Measurements from ENCODE around the gene AP1B1.

Gene AP1B1

GRCh38 chr22:29331658-29332300 is 56.6 kb downstream of the AP1B1 start:
- Histone ChIP-seq H3K27me3 (ENCODE audit: control insufficient read depth, insufficient read depth, low read length) (no peaks in the 10 kb centered on the region), H3K4me3 (ENCODE audit: low read depth, low read length) (no peak overlapping the region), H3K9me3 (ENCODE audit: control insufficient read depth, insufficient read depth, low read length) (no peaks in the 10 kb centered on the region), H3K9ac (ENCODE audit: low read depth, low read length) (no peak overlapping the region), H3K36me3 (ENCODE audit: control insufficient read depth, insufficient read depth, low read length) (peaks cover 57% of the 10 kb centered on the region), H3K4me1 (ENCODE audit: control insufficient read depth, insufficient read depth, low read length) (no peaks in the 10 kb centered on the region), H3K27ac (ENCODE audit: low read depth, low read length) (no peak overlapping the region)

GRCh38 chr22:29331213-29331612 is 57.2 kb downstream of the AP1B1 start:
- H3K4me1 ChIP-seq (ENCODE audit: control insufficient read depth, insufficient read depth, low read length) = no peaks in the 10 kb centered on the region
- H3K9me3 ChIP-seq (ENCODE audit: control insufficient read depth, insufficient read depth, low read length) = no peaks in the 10 kb centered on the region
- no peak overlapping the region for H3K27ac ChIP-seq (ENCODE audit: low read depth, low read length)
- H3K4me3 ChIP-seq (ENCODE audit: low read depth, low read length) = no peak overlapping the region
- H3K27me3 ChIP-seq (ENCODE audit: control insufficient read depth, insufficient read depth, low read length) = no peaks in the 10 kb centered on the region
- H3K9ac ChIP-seq (ENCODE audit: low read depth, low read length) = no peak overlapping the region
- H3K36me3 ChIP-seq (ENCODE audit: control insufficient read depth, insufficient read depth, low read length) = peaks cover 53% of the 10 kb centered on the region

- Histone ChIP-seq H3K4me3 (ENCODE audit: low read depth, low read length) (no peak overlapping the region), H3K36me3 (ENCODE audit: control insufficient read depth, insufficient read depth, low read length) (peaks cover 50% of the 10 kb centered on the region), H3K27me3 (ENCODE audit: control insufficient read depth, insufficient read depth, low read length) (no peaks in the 10 kb centered on the region), H3K27ac (ENCODE audit: low read depth, low read length) (no peak overlapping the region), H3K4me1 (ENCODE audit: control insufficient read depth, insufficient read depth, low read length) (no peaks in the 10 kb centered on the region), H3K9ac (ENCODE audit: low read depth, low read length) (no peak overlapping the region), H3K9me3 (ENCODE audit: control insufficient read depth, insufficient read depth, low read length) (no peaks in the 10 kb centered on the region)
Measured at GRCh38 chr22:29330753-29331152, 57.6 kb downstream of the AP1B1 start.

- Histone ChIP-seq H3K9ac (ENCODE audit: low read depth, low read length) (no peak overlapping the region), H3K27me3 (ENCODE audit: control insufficient read depth, insufficient read depth, low read length) (no peaks in the 10 kb centered on the region), H3K9me3 (ENCODE audit: control insufficient read depth, insufficient read depth, low read length) (no peaks in the 10 kb centered on the region), H3K4me3 (ENCODE audit: low read depth, low read length) (no peak overlapping the region), H3K27ac (ENCODE audit: low read depth, low read length) (no peak overlapping the region), H3K4me1 (ENCODE audit: control insufficient read depth, insufficient read depth, low read length) (no peaks in the 10 kb centered on the region), H3K36me3 (ENCODE audit: control insufficient read depth, insufficient read depth, low read length) (peaks cover 45% of the 10 kb centered on the region)
Measured at GRCh38 chr22:29330291-29330690, 58.1 kb downstream of the AP1B1 start.

- no peaks in the 10 kb centered on the region for H3K4me1 ChIP-seq (ENCODE audit: control insufficient read depth, insufficient read depth, low read length)
- H3K27ac ChIP-seq (ENCODE audit: low read depth, low read length) = no peak overlapping the region
- H3K9me3 ChIP-seq (ENCODE audit: control insufficient read depth, insufficient read depth, low read length) = no peaks in the 10 kb centered on the region
- no peak overlapping the region for H3K9ac ChIP-seq (ENCODE audit: low read depth, low read length)
- H3K27me3 ChIP-seq (ENCODE audit: control insufficient read depth, insufficient read depth, low read length) = no peaks in the 10 kb centered on the region
- H3K36me3 ChIP-seq (ENCODE audit: control insufficient read depth, insufficient read depth, low read length) = peaks cover 45% of the 10 kb centered on the region
- no peak overlapping the region for H3K4me3 ChIP-seq (ENCODE audit: low read depth, low read length)
Measured at GRCh38 chr22:29329581-29329980, 58.8 kb downstream of the AP1B1 start.

- Histone ChIP-seq H3K4me1 (ENCODE audit: control insufficient read depth, insufficient read depth, low read length) (no peaks in the 10 kb centered on the region), H3K27me3 (ENCODE audit: control insufficient read depth, insufficient read depth, low read length) (no peaks in the 10 kb centered on the region), H3K27ac (ENCODE audit: low read depth, low read length) (no peak overlapping the region), H3K9ac (ENCODE audit: low read depth, low read length) (no peak overlapping the region), H3K36me3 (ENCODE audit: control insufficient read depth, insufficient read depth, low read length) (peaks cover 40% of the 10 kb centered on the region), H3K9me3 (ENCODE audit: control insufficient read depth, insufficient read depth, low read length) (no peaks in the 10 kb centered on the region), H3K4me3 (ENCODE audit: low read depth, low read length) (no peak overlapping the region)
Measured at GRCh38 chr22:29328566-29329500, 59.5 kb downstream of the AP1B1 start.

GRCh38 chr22:29328055-29328454 is 60.3 kb downstream of the AP1B1 start:
- Histone ChIP-seq H3K9ac (ENCODE audit: low read depth, low read length) (no peak overlapping the region), H3K27me3 (ENCODE audit: control insufficient read depth, insufficient read depth, low read length) (no peaks in the 10 kb centered on the region), H3K4me1 (ENCODE audit: control insufficient read depth, insufficient read depth, low read length) (no peaks in the 10 kb centered on the region), H3K4me3 (ENCODE audit: low read depth, low read length) (no peak overlapping the region), H3K36me3 (ENCODE audit: control insufficient read depth, insufficient read depth, low read length) (peaks cover 38% of the 10 kb centered on the region), H3K27ac (ENCODE audit: low read depth, low read length) (no peak overlapping the region), H3K9me3 (ENCODE audit: control insufficient read depth, insufficient read depth, low read length) (no peaks in the 10 kb centered on the region)

GRCh38 chr22:29327089-29327764 is 61.1 kb downstream of the AP1B1 start:
- Histone ChIP-seq H3K27me3 (ENCODE audit: control insufficient read depth, insufficient read depth, low read length) (no peaks in the 10 kb centered on the region), H3K4me1 (ENCODE audit: control insufficient read depth, insufficient read depth, low read length) (no peaks in the 10 kb centered on the region), H3K27ac (ENCODE audit: low read depth, low read length) (no peak overlapping the region), H3K9me3 (ENCODE audit: control insufficient read depth, insufficient read depth, low read length) (no peaks in the 10 kb centered on the region), H3K36me3 (ENCODE audit: control insufficient read depth, insufficient read depth, low read length) (peaks cover 33% of the 10 kb centered on the region), H3K9ac (ENCODE audit: low read depth, low read length) (no peak overlapping the region), H3K4me3 (ENCODE audit: low read depth, low read length) (no peak overlapping the region)

GRCh38 chr22:29326481-29326880 is 61.9 kb downstream of the AP1B1 start:
- H3K4me3 ChIP-seq (ENCODE audit: low read depth, low read length) = no peak overlapping the region
- H3K9me3 ChIP-seq (ENCODE audit: control insufficient read depth, insufficient read depth, low read length) = no peaks in the 10 kb centered on the region
- H3K4me1 ChIP-seq (ENCODE audit: control insufficient read depth, insufficient read depth, low read length) = no peaks in the 10 kb centered on the region
- no peaks in the 10 kb centered on the region for H3K27me3 ChIP-seq (ENCODE audit: control insufficient read depth, insufficient read depth, low read length)
- H3K9ac ChIP-seq (ENCODE audit: low read depth, low read length) = no peak overlapping the region
- no peak overlapping the region for H3K27ac ChIP-seq (ENCODE audit: low read depth, low read length)
- peaks cover 31% of the 10 kb centered on the region for H3K36me3 ChIP-seq (ENCODE audit: control insufficient read depth, insufficient read depth, low read length)

- Histone ChIP-seq H3K27me3 (ENCODE audit: control insufficient read depth, insufficient read depth, low read length) (no peaks in the 10 kb centered on the region), H3K4me1 (ENCODE audit: control insufficient read depth, insufficient read depth, low read length) (no peaks in the 10 kb centered on the region), H3K9ac (ENCODE audit: low read depth, low read length) (no peak overlapping the region), H3K4me3 (ENCODE audit: low read depth, low read length) (no peak overlapping the region), H3K27ac (ENCODE audit: low read depth, low read length) (no peak overlapping the region), H3K36me3 (ENCODE audit: control insufficient read depth, insufficient read depth, low read length) (peaks cover 24% of the 10 kb centered on the region), H3K9me3 (ENCODE audit: control insufficient read depth, insufficient read depth, low read length) (no peaks in the 10 kb centered on the region)
Measured at GRCh38 chr22:29325785-29326315, 62.5 kb downstream of the AP1B1 start.

All from HUES48 (cell line).